IMR-90 (cell line): ENCODE measurements around the gene ZDHHC19. TPM values are rescaled to one million over a fixed set of nuclear protein-coding genes. Genes with fewer than 3 reads are reported as not detected.

Experiments used
- ATAC-seq: fragments of 200-7000 bp; cut with Tn5 transposase; 2 replicates; pipeline ENCODE4 v1.9.1; 2020; ENCODE audit warnings: low read depth, mild to moderate bottlenecking, moderate library complexity
- BruUV-seq: library from RNA; stranded (reverse); fragments of 400-500 nt; replicated peaks from 2 replicates; lab custom pipeline; 2021; lab: Mats Ljungman, UMichigan
- CTCF ChIA-PET: fragments of 300-600 bp; formaldehyde crosslinking; extraction: SDS; loops from one replicate; lab custom pipeline; 2021; ENCODE audit warnings: antibody characterized with exemption; lab: Yijun Ruan, JAX
- POLR2A ChIA-PET: fragments of 300-600 bp; sonication (Branson Sonifier 250); formaldehyde crosslinking; loops from one replicate; lab custom pipeline; 2022; ENCODE audit warnings: antibody characterized with exemption; ENCODE audit not compliant: unreplicated experiment; lab: Charles Lee
- DNase-seq: peaks from one replicate; pipeline ENCODE4 v3.0.0; 2013
- H2AFZ ChIP-seq: replicated peaks from 2 replicates; pipeline ENCODE3; 2013; ENCODE audit warnings: low read length, mild to moderate bottlenecking; ENCODE audit not compliant: poor library complexity
- H2AK5ac ChIP-seq: 2 replicates; pipeline ENCODE4 v1.6.1; 2013; ENCODE audit warnings: low read depth, low read length, inconsistent platforms
- H2AK9ac ChIP-seq: replicated peaks from 2 replicates; pipeline ENCODE3; 2013; ENCODE audit warnings: mild to moderate bottlenecking, low read depth, low read length, moderate library complexity; ENCODE audit not compliant: poor library complexity
- H2BK120ac ChIP-seq: 2 replicates; pipeline ENCODE4 v1.6.1; 2013; ENCODE audit warnings: low read depth, low read length, inconsistent platforms
- H2BK15ac ChIP-seq: 3 replicates; pipeline ENCODE4 v1.6.1; 2013; ENCODE audit warnings: low read depth, low read length, inconsistent platforms
- H2BK20ac ChIP-seq: 2 replicates; pipeline ENCODE4 v1.6.1; 2013; ENCODE audit warnings: low read depth, mild to moderate bottlenecking, inconsistent platforms, low read length, moderate library complexity
- H2BK5ac ChIP-seq: 2 replicates; pipeline ENCODE4 v1.6.1; 2013; ENCODE audit warnings: mild to moderate bottlenecking, low read depth, low read length, inconsistent platforms; ENCODE audit not compliant: poor library complexity, severe bottlenecking
- H3K14ac ChIP-seq: replicated peaks from 2 replicates; pipeline ENCODE4 v1.6.1; 2013; ENCODE audit warnings: low read depth, low read length, inconsistent platforms
- H3K18ac ChIP-seq: 2 replicates; pipeline ENCODE4 v1.6.1; 2013; ENCODE audit warnings: low read depth, low read length, control low read depth
- H3K23ac ChIP-seq: 2 replicates; pipeline ENCODE4 v1.6.1; 2013; ENCODE audit warnings: low read depth, low read length, inconsistent platforms
- H3K27ac ChIP-seq: 2 replicates; pipeline ENCODE4 v1.5.1; 2013; ENCODE audit warnings: mild to moderate bottlenecking, control low read depth, low read length; ENCODE audit not compliant: insufficient read depth
- H3K27me3 ChIP-seq: 2 replicates; pipeline ENCODE4 v1.6.1; 2013; ENCODE audit warnings: low read length; ENCODE audit not compliant: control insufficient read depth, insufficient read depth
- H3K36me3 ChIP-seq: 2 replicates; pipeline ENCODE4 v1.6.1; 2013; ENCODE audit warnings: low read length, mixed read lengths; ENCODE audit not compliant: control insufficient read depth, insufficient read depth
- H3K4ac ChIP-seq: 2 replicates; pipeline ENCODE4 v1.6.1; 2013; ENCODE audit warnings: low read depth, low read length, inconsistent platforms
- H3K4me1 ChIP-seq: 2 replicates; pipeline ENCODE4 v1.6.1; 2013; ENCODE audit warnings: low read length, mixed read lengths; ENCODE audit not compliant: control insufficient read depth, insufficient read depth
- H3K4me2 ChIP-seq: 2 replicates; pipeline ENCODE4 v1.6.1; 2013; ENCODE audit warnings: low read depth, mild to moderate bottlenecking, control low read depth, low read length, moderate library complexity
- H3K4me3 ChIP-seq: 2 replicates; pipeline ENCODE4 v1.5.1; 2013; ENCODE audit warnings: low read depth, mild to moderate bottlenecking, control low read depth, low read length, moderate library complexity; ENCODE audit not compliant: insufficient read depth
- H3K56ac ChIP-seq: 2 replicates; pipeline ENCODE4 v1.6.1; 2013; ENCODE audit warnings: low read length, inconsistent platforms; ENCODE audit not compliant: insufficient read depth; ENCODE audit errors: extremely low read depth
- H3K79me1 ChIP-seq, 2 experiments: 2 replicates each; pipeline ENCODE4 v1.6.1; 2013; ENCODE audit warnings: low read length in 2 of 2, inconsistent platforms in 1 of 2, low read depth in 1 of 2
- H3K9ac ChIP-seq: 2 replicates; pipeline ENCODE4 v1.6.1; 2013; ENCODE audit warnings: low read depth, low read length, control low read depth
- H3K9me1 ChIP-seq: 2 replicates; pipeline ENCODE4 v1.6.1; 2013; ENCODE audit warnings: low read length, inconsistent platforms; ENCODE audit not compliant: insufficient read depth
- H3K9me3 ChIP-seq: 2 replicates; pipeline ENCODE4 v1.6.1; 2013; ENCODE audit warnings: low read length; ENCODE audit not compliant: control insufficient read depth, insufficient read depth
- H4K20me1 ChIP-seq: 2 replicates; pipeline ENCODE4 v1.6.1; 2013; ENCODE audit warnings: low read length, inconsistent platforms; ENCODE audit not compliant: insufficient read depth
- H4K5ac ChIP-seq: 2 replicates; pipeline ENCODE4 v1.6.1; 2013; ENCODE audit warnings: mild to moderate bottlenecking, low read depth, low read length, control low read depth
- H4K8ac ChIP-seq, 2 experiments: 2 replicates each; pipeline ENCODE4 v1.6.1; 2013; ENCODE audit warnings: low read depth in 2 of 2, low read length in 2 of 2, control low read depth in 1 of 2, inconsistent platforms in 1 of 2
- H4K91ac ChIP-seq: 2 replicates; pipeline ENCODE4 v1.6.1; 2013; ENCODE audit warnings: low read depth, low read length, inconsistent platforms; ENCODE audit not compliant: insufficient read depth
- BHLHE40 ChIP-seq: fragments of 150-350 bp; IDR thresholded peaks from 2 replicates; pipeline ENCODE4 v1.6.1; 2016; ENCODE audit warnings: mild to moderate bottlenecking, low read depth, low read length
- CEBPB ChIP-seq: IDR thresholded peaks from 2 replicates; pipeline ENCODE4 v1.6.1; 2012; ENCODE audit warnings: low read depth, low read length, improper control_type of control experiment
- ELK1 ChIP-seq: fragments of 150-350 bp; IDR thresholded peaks from 2 replicates; pipeline ENCODE4 v1.6.1; 2016; ENCODE audit warnings: low read depth, mild to moderate bottlenecking, low read length, moderate library complexity, borderline replicate concordance
- MAZ ChIP-seq: IDR thresholded peaks from 2 replicates; pipeline ENCODE4 v1.6.1; 2012; ENCODE audit warnings: low read depth, mild to moderate bottlenecking, low read length, improper control_type of control experiment, moderate library complexity, borderline replicate concordance
- POLR2A ChIP-seq: IDR thresholded peaks from 2 replicates; pipeline ENCODE4 v1.6.1; 2012; ENCODE audit warnings: mild to moderate bottlenecking, low read depth, low read length
- WGBS, 2 experiments: methylation state at CpG; one replicate each; pipeline versions ENCODE4 v1.1.5 to v1.1.7; 2013; ENCODE audit warnings: missing lambda C conversion rate in 2 of 2; ENCODE audit not compliant: insufficient read length in 1 of 2; ENCODE audit errors: extremely low coverage in 2 of 2; 5-methylcytosine and 5-hydroxymethylcytosine counted together
- dilution Hi-C: fragments of 300-500 bp; cut with HindIII; formaldehyde crosslinking; loops from one replicate; pipeline ENCODE4 v1.14.3; 2018; ENCODE audit warnings: low sequenced_read_pairs; ENCODE audit not compliant: unreplicated experiment
- in situ Hi-C: fragments of 300-500 bp; cut with MboI; formaldehyde crosslinking; loops from 3 replicates; pipeline ENCODE4 v1.14.3; 2019; ENCODE audit warnings: low sequenced_read_pairs, inconsistent platforms, mixed read lengths
- intact Hi-C: fragments of 100-400 bp; cut with micrococcal nuclease; formaldehyde crosslinking; loops from 2 replicates; pipeline ENCODE4 v1.10.0; 2022
- polyA plus RNA-seq, 3 experiments: library from polyadenylated mRNA; depleted of rRNA; stranded (reverse); fragments of >200 nt; gene quantifications; 2 replicates each; pipeline ENCODE4 v1.2.3, GENCODE V29; 2012; ENCODE audit warnings: low replicate concordance in 1 of 3
- total RNA-seq: library from RNA; depleted of rRNA; stranded (reverse); fragments of >200 nt; gene quantifications from 2 replicates; pipeline ENCODE4 v1.2.3, GENCODE V29; 2012
- TF ChIP-seq, protein P1 (sequence below): conservative IDR thresholded peaks from 2 replicates; pipeline ENCODE4 v1.5.1; 2012; ENCODE audit warnings: mild to moderate bottlenecking, low read depth, low read length, improper control_type of control experiment

ZDHHC19 gene
- total and polyA plus RNA-seq, 2 of the 4 experiments (the other 2 are of a cell fraction), result 0.09 TPM; not detected in 1

DNA sequence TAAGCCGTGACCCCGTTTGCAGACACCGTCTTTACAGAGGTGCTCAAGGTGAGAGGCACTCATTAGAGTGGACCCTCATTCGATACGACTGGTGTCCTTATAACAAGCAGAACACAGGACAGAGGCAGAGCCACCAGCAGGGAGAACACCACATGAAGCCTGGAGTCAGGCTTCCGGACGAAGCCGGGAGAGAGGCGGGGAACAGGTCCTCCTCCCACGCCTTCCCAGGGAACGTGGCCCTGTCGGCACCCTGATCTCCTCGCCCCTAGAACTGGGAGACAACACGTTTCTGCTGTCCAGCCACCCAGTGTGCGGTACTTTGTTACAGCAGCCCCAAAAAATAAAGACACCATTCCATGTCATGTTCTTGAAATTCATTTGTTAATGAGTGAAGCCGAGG lies 33.6 kb downstream of the ZDHHC19 start:
- Histone ChIP-seq H4K91ac (no peak overlapping the region), H3K27me3 (peaks cover 5% of the 10 kb centered on the region; the same call in 1 of the 2 replicates), H3K14ac (no peak overlapping the region), H3K36me3 (no peaks in the 10 kb centered on the region), H3K23ac (no peak overlapping the region), H3K79me1 (no peaks in the 10 kb centered on the region), H3K4me1 (peaks cover 3% of the 10 kb centered on the region; the same call in 1 of the 2 replicates), H2AK5ac (no peak overlapping the region), H4K5ac (no peak overlapping the region), H3K4me2 (no peak overlapping the region), H3K9me3 (no peaks in the 10 kb centered on the region), H3K4me3 (no peak overlapping the region), H3K4ac (no peak overlapping the region), H2BK120ac (no peak overlapping the region), H2BK20ac (no peak overlapping the region), H2BK5ac (no peak overlapping the region), H4K20me1 (no peaks in the 10 kb centered on the region), H3K27ac (no peak overlapping the region), H2AK9ac (no peak overlapping the region), H3K18ac (no peak overlapping the region), H3K9ac (no peak overlapping the region), H3K9me1 (no peaks in the 10 kb centered on the region), H4K8ac (no peak overlapping the region), H2AFZ (no peak overlapping the region), H2BK15ac (no peak overlapping the region), H3K56ac (no peak overlapping the region)
- 87% methylated on average over 7 of the region's 16 CpGs; no CpG with 5 or more reads in 1 of the 2 experiments for WGBS, 2 experiments
- dilution Hi-C loops (loop anchor here (25.0 kb wide), 1 partner anchor 115 kb away; no protein-coding TSS in a partner anchor), in situ Hi-C loops (no loop called here), intact Hi-C loops (loop anchor here (5.0 kb wide), 1 partner anchor 95 kb away; the partner anchor contains the start of gene TFRC)
- ATAC-seq (no peak), DNase-seq (no peak)
- no TSS peak for BruUV-seq
- TF ChIP-seq POLR2A, result no peak
- no peak for TF ChIP-seq BHLHE40
- TF ChIP-seq, protein P1, sequence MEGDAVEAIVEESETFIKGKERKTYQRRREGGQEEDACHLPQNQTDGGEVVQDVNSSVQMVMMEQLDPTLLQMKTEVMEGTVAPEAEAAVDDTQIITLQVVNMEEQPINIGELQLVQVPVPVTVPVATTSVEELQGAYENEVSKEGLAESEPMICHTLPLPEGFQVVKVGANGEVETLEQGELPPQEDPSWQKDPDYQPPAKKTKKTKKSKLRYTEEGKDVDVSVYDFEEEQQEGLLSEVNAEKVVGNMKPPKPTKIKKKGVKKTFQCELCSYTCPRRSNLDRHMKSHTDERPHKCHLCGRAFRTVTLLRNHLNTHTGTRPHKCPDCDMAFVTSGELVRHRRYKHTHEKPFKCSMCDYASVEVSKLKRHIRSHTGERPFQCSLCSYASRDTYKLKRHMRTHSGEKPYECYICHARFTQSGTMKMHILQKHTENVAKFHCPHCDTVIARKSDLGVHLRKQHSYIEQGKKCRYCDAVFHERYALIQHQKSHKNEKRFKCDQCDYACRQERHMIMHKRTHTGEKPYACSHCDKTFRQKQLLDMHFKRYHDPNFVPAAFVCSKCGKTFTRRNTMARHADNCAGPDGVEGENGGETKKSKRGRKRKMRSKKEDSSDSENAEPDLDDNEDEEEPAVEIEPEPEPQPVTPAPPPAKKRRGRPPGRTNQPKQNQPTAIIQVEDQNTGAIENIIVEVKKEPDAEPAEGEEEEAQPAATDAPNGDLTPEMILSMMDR, result no peak
- TF ChIP-seq CEBPB, result no peak
- no peak for TF ChIP-seq MAZ
- no peak for TF ChIP-seq ELK1
- ChIA-PET CTCF (interaction anchor here (0.6 kb wide), 1 partner anchor 60 kb away, joined by 3 read pairs; no protein-coding TSS in a partner anchor), POLR2A (no interaction called here)
